Skeletal muscle satellite cell (primary cell): ENCODE measurements around the gene IFI16. TPM values are rescaled to one million over a fixed set of nuclear protein-coding genes. Genes with fewer than 3 reads are reported as not detected.

ENCODE experiments used
- H3K27me3 ChIP-seq: 2 replicates; pipeline ENCODE4 v1.7.0; 2013; ENCODE audit warnings: low read length; ENCODE audit not compliant: control insufficient read depth, insufficient read depth
- H3K36me3 ChIP-seq: 2 replicates; pipeline ENCODE4 v1.7.0; 2013; ENCODE audit warnings: mild to moderate bottlenecking, control low read depth, low read length; ENCODE audit not compliant: insufficient read depth
- H3K4me1 ChIP-seq: 2 replicates; pipeline ENCODE4 v1.7.0; 2013; ENCODE audit warnings: low read length; ENCODE audit not compliant: control insufficient read depth, insufficient read depth
- H3K4me2 ChIP-seq: 2 replicates; pipeline ENCODE4 v1.7.0; 2013; ENCODE audit warnings: mild to moderate bottlenecking, low read length
- H3K4me3 ChIP-seq: 2 replicates; pipeline ENCODE4 v1.7.0; 2013; ENCODE audit warnings: low read length
- H3K9ac ChIP-seq: 2 replicates; pipeline ENCODE4 v1.7.0; 2013; ENCODE audit warnings: mild to moderate bottlenecking, low read depth, low read length, moderate library complexity
- H3K9me3 ChIP-seq: replicated peaks from 2 replicates; pipeline ENCODE4 v1.7.0; 2013; ENCODE audit warnings: mild to moderate bottlenecking, control low read depth, low read length
- total RNA-seq: library from RNA; depleted of rRNA; stranded (reverse); fragments of >200 nt; gene quantifications from 2 replicates; pipeline ENCODE4 v1.2.3, GENCODE V29; 2012; rRNA removed

Gene IFI16
- 105 and 125 TPM in 2 replicates for total RNA-seq

DNA sequence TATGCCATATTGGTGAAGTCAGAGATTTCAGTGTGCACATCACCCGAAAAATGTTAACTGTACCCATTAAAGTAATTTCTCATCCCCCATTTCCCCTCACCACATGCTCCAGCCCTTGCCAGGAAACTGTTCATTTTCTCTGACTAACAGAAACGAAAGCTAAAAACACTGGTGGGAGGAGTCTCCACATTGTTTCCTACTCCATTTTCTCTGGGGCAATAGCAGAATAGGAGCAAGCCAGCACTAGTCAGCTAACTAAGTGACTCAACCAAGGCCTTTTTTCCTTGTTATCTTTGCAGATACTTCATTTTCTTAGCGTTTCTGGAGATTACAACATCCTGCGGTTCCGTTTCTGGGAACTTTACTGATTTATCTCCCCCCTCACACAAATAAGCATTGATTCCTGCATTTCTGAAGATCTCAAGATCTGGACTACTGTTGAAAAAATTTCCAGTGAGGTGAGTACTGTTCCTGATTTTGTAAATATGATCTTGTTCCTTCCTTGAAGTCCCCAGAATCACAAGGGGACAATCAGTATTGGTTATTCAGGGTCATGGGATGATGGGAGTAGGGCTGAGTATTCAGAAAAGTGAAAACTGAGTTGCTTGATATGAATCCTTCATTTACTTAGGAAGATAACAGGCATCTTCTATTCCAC lies at the start of gene IFI16:
Gene IFI16, plus strand, starts transcription at position 204 of the 658 bp plus-strand sequence. CDS start 4,774 bp downstream, outside the sequence.
- Histone ChIP-seq H3K9ac (peak within 1 kb of the TSS; percentile 92), H3K4me3 (peak within 1 kb of the TSS; percentile 74)

GRCh38 chr1:158961178-158961577 lies 48.5 kb upstream of the IFI16 start:
- no peaks in the 10 kb centered on the region for H3K9me3 ChIP-seq
- H3K4me1 ChIP-seq = no peaks in the 10 kb centered on the region
- H3K36me3 ChIP-seq = no peaks in the 10 kb centered on the region
- no peak overlapping the region for H3K4me3 ChIP-seq
- no peak overlapping the region for H3K9ac ChIP-seq
- H3K4me2 ChIP-seq = no peak overlapping the region
- no peaks in the 10 kb centered on the region for H3K27me3 ChIP-seq

More for the DNA sequence above, at the start of gene IFI16:
- peaks cover 4% of the 10 kb centered on the region for H3K36me3 ChIP-seq
- peak within 1 kb of the TSS; percentile 76 for H3K4me2 ChIP-seq
- peaks cover 37% of the 10 kb centered on the region for H3K4me1 ChIP-seq
- no peaks in the 10 kb centered on the region for H3K9me3 ChIP-seq
- H3K27me3 ChIP-seq = no peaks in the 10 kb centered on the region

DNA sequence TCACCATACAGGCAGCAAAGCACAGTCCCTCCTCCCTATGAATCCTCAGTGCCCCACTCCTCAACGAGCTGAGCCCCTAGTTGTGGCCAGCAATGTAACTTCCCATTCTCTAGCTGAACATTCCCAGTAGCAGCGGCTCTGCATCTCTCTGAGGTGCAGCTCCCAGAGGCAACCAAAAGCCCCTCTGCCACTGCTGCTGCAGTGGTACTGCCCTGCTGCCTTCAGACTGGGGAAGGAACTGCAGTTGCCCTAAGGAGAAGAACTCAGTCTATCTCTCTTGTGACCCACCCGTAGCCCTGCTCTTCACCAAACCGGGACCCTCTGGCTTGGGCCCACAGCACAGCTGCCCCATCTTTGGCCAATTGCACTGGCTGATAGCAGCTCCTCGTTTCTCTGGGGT lies 46.7 kb upstream of the IFI16 start:
- no peaks in the 10 kb centered on the region for H3K9me3 ChIP-seq
- H3K27me3 ChIP-seq = no peaks in the 10 kb centered on the region
- H3K9ac ChIP-seq = no peak overlapping the region
- no peak overlapping the region for H3K4me3 ChIP-seq
- no peaks in the 10 kb centered on the region for H3K36me3 ChIP-seq
- no peak overlapping the region for H3K4me2 ChIP-seq
- H3K4me1 ChIP-seq = no peaks in the 10 kb centered on the region

GRCh38 chr1:158969166-158969565 lies 40.5 kb upstream of the IFI16 start:
- no peaks in the 10 kb centered on the region for H3K9me3 ChIP-seq
- H3K4me1 ChIP-seq = no peaks in the 10 kb centered on the region
- H3K4me2 ChIP-seq = no peak overlapping the region
- no peak overlapping the region for H3K4me3 ChIP-seq
- no peaks in the 10 kb centered on the region for H3K27me3 ChIP-seq
- no peaks in the 10 kb centered on the region for H3K36me3 ChIP-seq
- H3K9ac ChIP-seq = no peak overlapping the region

DNA sequence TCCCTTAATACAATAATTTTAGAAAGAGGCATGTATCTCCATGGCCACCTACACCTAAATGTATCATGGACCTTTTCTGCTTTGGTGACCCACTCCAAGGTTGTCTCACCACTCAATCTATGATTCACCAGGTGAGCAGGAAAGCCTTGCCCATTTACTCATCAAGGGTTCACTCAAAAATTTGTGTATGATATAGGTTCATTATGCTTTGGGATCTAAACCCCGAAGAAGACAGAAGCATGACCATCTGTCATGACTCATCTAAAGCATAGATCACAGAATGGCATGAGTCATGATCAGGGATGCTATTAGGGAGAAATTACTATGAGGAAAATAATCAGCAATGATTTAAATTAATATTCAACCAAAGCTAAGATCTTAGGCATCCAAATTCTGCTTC lies 39.9 kb upstream of the IFI16 start:
- Histone ChIP-seq H3K9me3 (no peaks in the 10 kb centered on the region), H3K4me1 (no peaks in the 10 kb centered on the region)

DNA sequence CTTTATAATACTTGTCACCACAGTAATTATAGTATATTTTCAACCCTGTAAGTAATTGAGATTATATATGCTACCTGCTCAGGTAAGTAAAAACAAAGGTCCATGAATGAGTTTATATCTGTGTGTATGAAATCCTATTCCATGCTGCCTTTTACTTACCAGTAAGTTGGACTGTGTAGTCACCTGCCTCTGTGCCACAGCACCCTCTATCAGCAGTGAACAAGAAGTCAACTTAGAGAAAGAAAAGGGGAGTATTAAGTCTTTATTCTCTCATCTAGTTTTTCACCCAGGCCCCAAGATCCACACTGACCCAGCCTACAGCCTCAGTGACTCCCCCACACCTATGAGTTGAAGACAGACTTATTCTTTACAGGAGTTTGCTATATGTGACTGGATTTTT lies 36.9 kb upstream of the IFI16 start:
- Histone ChIP-seq H3K27me3 (peaks cover 6% of the 10 kb centered on the region), H3K4me2 (no peak overlapping the region), H3K4me3 (no peak overlapping the region), H3K9ac (no peak overlapping the region), H3K36me3 (no peaks in the 10 kb centered on the region), H3K9me3 (no peaks in the 10 kb centered on the region), H3K4me1 (no peaks in the 10 kb centered on the region)

More for the DNA sequence above, 39.9 kb upstream of the IFI16 start:
- no peak overlapping the region for H3K4me3 ChIP-seq
- no peak overlapping the region for H3K9ac ChIP-seq
- H3K27me3 ChIP-seq = no peaks in the 10 kb centered on the region
- H3K36me3 ChIP-seq = no peaks in the 10 kb centered on the region
- H3K4me2 ChIP-seq = no peak overlapping the region

GRCh38 chr1:158976219-158976618 lies 33.5 kb upstream of the IFI16 start:
- peaks cover 14% of the 10 kb centered on the region for H3K27me3 ChIP-seq
- no peak overlapping the region for H3K9ac ChIP-seq
- H3K36me3 ChIP-seq = no peaks in the 10 kb centered on the region

GRCh38 chr1:158978730-158979129 lies 31.0 kb upstream of the IFI16 start:
- H3K4me1 ChIP-seq = no peaks in the 10 kb centered on the region
- H3K27me3 ChIP-seq = peaks cover 14% of the 10 kb centered on the region
- no peak overlapping the region for H3K4me3 ChIP-seq
- no peak overlapping the region for H3K9ac ChIP-seq
- no peaks in the 10 kb centered on the region for H3K9me3 ChIP-seq
- no peaks in the 10 kb centered on the region for H3K36me3 ChIP-seq
- H3K4me2 ChIP-seq = no peak overlapping the region

More at GRCh38 chr1:158976219-158976618, 33.5 kb upstream of the IFI16 start:
- Histone ChIP-seq H3K9me3 (no peaks in the 10 kb centered on the region), H3K4me1 (no peaks in the 10 kb centered on the region), H3K4me3 (no peak overlapping the region), H3K4me2 (no peak overlapping the region)

DNA sequence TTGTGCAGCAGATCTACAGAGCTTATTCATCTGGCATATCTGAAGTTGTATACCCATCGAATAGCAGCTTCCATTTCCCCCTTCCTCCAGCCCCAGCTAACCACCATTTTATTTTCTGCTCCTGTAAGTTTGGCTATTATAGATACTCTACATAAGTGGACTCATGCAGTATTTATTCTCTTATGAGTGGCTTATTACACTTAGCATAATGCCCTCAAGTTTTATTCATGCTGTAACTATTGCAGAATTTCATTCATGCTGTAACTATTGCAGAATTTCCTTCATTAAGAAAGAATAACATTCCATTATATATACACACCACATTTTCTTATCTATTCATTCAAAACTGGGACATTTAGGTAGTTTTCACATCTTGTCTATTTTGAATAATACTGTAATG lies 30.5 kb upstream of the IFI16 start:
- H3K9ac ChIP-seq = no peak overlapping the region
- H3K4me1 ChIP-seq = no peaks in the 10 kb centered on the region
- no peaks in the 10 kb centered on the region for H3K36me3 ChIP-seq
- H3K4me2 ChIP-seq = no peak overlapping the region
- H3K27me3 ChIP-seq = peaks cover 14% of the 10 kb centered on the region
- H3K4me3 ChIP-seq = no peak overlapping the region
- H3K9me3 ChIP-seq = no peaks in the 10 kb centered on the region

DNA sequence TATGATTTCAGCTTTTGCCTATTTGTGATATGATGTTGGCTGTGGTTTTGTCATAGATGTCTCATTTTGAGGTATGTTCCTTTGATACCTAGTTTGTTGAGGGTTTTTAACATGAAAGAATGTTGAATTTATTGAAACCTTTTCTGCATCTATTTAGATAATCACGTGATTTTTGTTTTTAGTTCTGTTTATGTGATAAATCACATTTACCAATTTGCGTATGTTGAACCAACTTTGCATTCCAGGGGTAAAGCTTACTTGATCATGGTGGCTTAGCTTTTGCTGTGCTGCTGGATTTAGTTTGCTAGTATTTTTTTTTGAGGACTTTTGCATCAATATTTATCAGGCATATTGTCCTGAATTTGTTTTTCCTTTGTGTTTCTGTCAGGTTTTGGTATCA lies 26.5 kb upstream of the IFI16 start:
- Histone ChIP-seq H3K27me3 (peaks cover 7% of the 10 kb centered on the region), H3K4me3 (no peak overlapping the region), H3K4me1 (no peaks in the 10 kb centered on the region), H3K9me3 (no peaks in the 10 kb centered on the region), H3K9ac (no peak overlapping the region), H3K4me2 (no peak overlapping the region), H3K36me3 (no peaks in the 10 kb centered on the region)

GRCh38 chr1:158984386-158984785 lies 25.3 kb upstream of the IFI16 start:
- no peak overlapping the region for H3K4me3 ChIP-seq
- H3K4me1 ChIP-seq = no peaks in the 10 kb centered on the region
- no peak overlapping the region for H3K4me2 ChIP-seq
- no peaks in the 10 kb centered on the region for H3K36me3 ChIP-seq
- H3K9me3 ChIP-seq = no peaks in the 10 kb centered on the region
- H3K9ac ChIP-seq = no peak overlapping the region
- no peaks in the 10 kb centered on the region for H3K27me3 ChIP-seq

DNA sequence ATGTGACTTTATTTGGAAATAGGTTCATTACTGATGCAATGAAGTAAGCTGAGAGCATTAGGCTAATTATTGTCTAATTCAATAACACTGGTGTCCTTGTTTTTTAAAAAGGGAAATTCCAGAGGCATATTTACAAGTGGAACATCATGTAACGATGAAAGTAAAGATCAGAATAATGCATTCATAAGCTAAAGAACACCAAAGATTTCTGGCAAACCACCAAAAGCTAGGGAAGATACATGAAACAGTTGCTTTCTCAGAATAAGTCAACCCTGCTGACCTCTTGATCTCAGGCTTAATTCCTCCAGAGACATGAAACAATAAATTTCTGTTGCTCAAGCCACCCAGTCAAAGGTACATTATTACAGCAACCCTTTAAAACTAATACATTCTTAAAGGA lies 20.3 kb upstream of the IFI16 start:
- H3K36me3 ChIP-seq = no peaks in the 10 kb centered on the region
- no peaks in the 10 kb centered on the region for H3K9me3 ChIP-seq
- H3K27me3 ChIP-seq = peaks cover 3% of the 10 kb centered on the region
- H3K9ac ChIP-seq = no peak overlapping the region
- no peak overlapping the region for H3K4me3 ChIP-seq
- H3K4me1 ChIP-seq = no peaks in the 10 kb centered on the region
- H3K4me2 ChIP-seq = no peak overlapping the region
